A673 (cell line): ENCODE results near the gene ACP2. TPM values are rescaled to one million over a fixed set of nuclear protein-coding genes. Genes with fewer than 3 reads are reported as not detected.
"Not testable (repeated sequence)": the region's sequence is repeated elsewhere in the genome, so short reads cannot be mapped to it uniquely, and the experiment has no call there.

Experiments
- BruUV-seq: library from RNA; stranded (reverse); fragments of 400-500 nt; replicated peaks from 2 replicates; lab custom pipeline; 2021; lab: Mats Ljungman, UMichigan
- CTCF ChIA-PET: fragments of 300-600 bp; sonication (Branson Sonifier 250); formaldehyde crosslinking; loops from one replicate; lab custom pipeline; 2022; ENCODE audit warnings: antibody characterized with exemption; lab: Charles Lee
- POLR2A ChIA-PET: fragments of 300-600 bp; sonication (Branson Sonifier 250); formaldehyde crosslinking; loops from one replicate; lab custom pipeline; 2022; ENCODE audit warnings: antibody characterized with exemption; ENCODE audit not compliant: low non-redundant PET; lab: Charles Lee
- DNase-seq: peaks from one replicate; pipeline ENCODE4 v3.0.0-alpha.2; 2015; ENCODE audit warnings: low spot score
- H3K27ac ChIP-seq: fragments of 200-600 bp; sonication (generic); 2 replicates; pipeline ENCODE4 v1.5.1; 2016; ENCODE audit warnings: mixed run types, low read depth, mild to moderate bottlenecking, mixed read lengths, antibody characterized with exemption, low read length; ENCODE audit not compliant: poor library complexity, severe bottlenecking
- H3K27me3 ChIP-seq: fragments of 200-600 bp; sonication (generic); replicated peaks from 2 replicates; pipeline ENCODE4 v1.6.1; 2017; ENCODE audit warnings: mixed run types, low read depth, mild to moderate bottlenecking, mixed read lengths, antibody characterized with exemption, low read length; ENCODE audit not compliant: insufficient read depth, poor library complexity
- H3K36me3 ChIP-seq: fragments of 200-600 bp; sonication (generic); 2 replicates; pipeline ENCODE4 v1.6.1; 2016; ENCODE audit warnings: mixed run types, mild to moderate bottlenecking, mixed read lengths, antibody characterized with exemption, low read length; ENCODE audit not compliant: insufficient read depth, poor library complexity, severe bottlenecking
- H3K4me1 ChIP-seq: fragments of 200-600 bp; sonication (generic); 2 replicates; pipeline ENCODE4 v1.6.1; 2017; ENCODE audit warnings: mixed run types, mild to moderate bottlenecking, mixed read lengths, antibody characterized with exemption, low read length; ENCODE audit not compliant: insufficient read depth, poor library complexity, severe bottlenecking
- H3K4me3 ChIP-seq: fragments of 200-600 bp; sonication (generic); 2 replicates; pipeline ENCODE4 v1.5.1; 2016; ENCODE audit warnings: low read depth, mixed run types, mild to moderate bottlenecking, mixed read lengths, low read length; ENCODE audit not compliant: poor library complexity, severe bottlenecking
- H3K9me3 ChIP-seq: fragments of 200-600 bp; sonication (generic); 2 replicates; pipeline ENCODE4 v1.6.1; 2016; ENCODE audit warnings: mixed run types, low read depth, mild to moderate bottlenecking, mixed read lengths, antibody characterized with exemption, low read length; ENCODE audit not compliant: poor library complexity, severe bottlenecking
- CTCF ChIP-seq: fragments of 300-800, 200-600 bp; sonication (generic); conservative IDR thresholded peaks from 2 replicates; pipeline ENCODE4 v1.5.1; 2017; ENCODE audit warnings: low read depth, mild to moderate bottlenecking, antibody characterized with exemption, low read length, moderate library complexity, mixed read lengths
- EZH2 ChIP-seq: fragments of 200-600 bp; sonication (generic); IDR thresholded peaks from 2 replicates; pipeline ENCODE4 v1.6.1; 2017; ENCODE audit warnings: borderline replicate concordance, low read depth, mild to moderate bottlenecking, mixed read lengths, antibody characterized with exemption, low read length; ENCODE audit not compliant: poor library complexity, severe bottlenecking
- intact Hi-C: fragments of 100-400 bp; cut with micrococcal nuclease; formaldehyde crosslinking; loops from one replicate; pipeline ENCODE4 v1.10.0; 2022; ENCODE audit not compliant: unreplicated experiment
- total RNA-seq: library from RNA; stranded (reverse); gene quantifications from 2 replicates; pipeline ENCODE4 v1.2.3, GENCODE V29; 2021

The ACP2 gene
- total RNA-seq, 1 experiment from 2014 or later = 63.3 TPM

GRCh38 chr11:47212938-47213337 is 35.7 kb downstream of the ACP2 start:
- ChIA-PET POLR2A (interaction anchor here (0.8 kb wide), 1 partner anchor 806 kb away, joined by 4 read pairs; no protein-coding TSS in a partner anchor), CTCF (no interaction called here)
- TF ChIP-seq CTCF (no peak), EZH2 (no peak)
- intact Hi-C loops = no loop called here
- Histone ChIP-seq H3K27ac (no peak overlapping the region), H3K4me3 (no peak overlapping the region), H3K36me3 (peaks cover 2% of the 10 kb centered on the region), H3K9me3 (peaks cover 3% of the 10 kb centered on the region), H3K27me3 (no peaks in the 10 kb centered on the region), H3K4me1 (peaks cover 16% of the 10 kb centered on the region)
- no peak for DNase-seq
- BruUV-seq = no TSS peak

- H3K9me3 ChIP-seq = peaks cover 3% of the 10 kb centered on the region
- H3K4me3 ChIP-seq = no peak overlapping the region
- peaks cover under 1% of the 10 kb centered on the region for H3K4me1 ChIP-seq
- no peaks in the 10 kb centered on the region for H3K36me3 ChIP-seq
- H3K27me3 ChIP-seq = no peaks in the 10 kb centered on the region
- no peak for TF ChIP-seq CTCF
- no peak for TF ChIP-seq EZH2
- intact Hi-C loops = no loop called here
- H3K27ac ChIP-seq = no peak overlapping the region
- CTCF ChIA-PET = no interaction called here
- POLR2A ChIA-PET = no interaction called here
- BruUV-seq = no TSS peak
- DNase-seq = no peak
Observed at GRCh38 chr11:47208628-47209027, 40.0 kb downstream of the ACP2 start.

- H3K27ac ChIP-seq, H3K36me3 ChIP-seq, H3K27me3 ChIP-seq, H3K4me1 ChIP-seq, H3K4me3 ChIP-seq, BruUV-seq, H3K9me3 ChIP-seq, intact Hi-C loops, POLR2A ChIA-PET, DNase-seq: not testable (repeated sequence)
- CTCF ChIA-PET = interaction anchor here (0.7 kb wide), 1 partner anchor 295 kb away, joined by 3 read pairs; no protein-coding TSS in a partner anchor
Observed at GRCh38 chr11:47208008-47208552, 40.5 kb downstream of the ACP2 start.

- Histone ChIP-seq H3K27me3 (no peaks in the 10 kb centered on the region), H3K36me3 (no peaks in the 10 kb centered on the region), H3K27ac (no peak overlapping the region), H3K4me1 (no peaks in the 10 kb centered on the region), H3K9me3 (peaks cover 3% of the 10 kb centered on the region), H3K4me3 (no peak overlapping the region)
- ChIA-PET CTCF (interaction anchor here (0.7 kb wide), 1 partner anchor 295 kb away, joined by 3 read pairs; no protein-coding TSS in a partner anchor), POLR2A (no interaction called here)
- TF ChIP-seq EZH2 = no peak
- TF ChIP-seq CTCF = no peak
- intact Hi-C loops = no loop called here
- BruUV-seq = no TSS peak
- DNase-seq = no peak
Observed at GRCh38 chr11:47207459-47207858, 41.2 kb downstream of the ACP2 start.

GRCh38 chr11:47206577-47206976 is 42.0 kb downstream of the ACP2 start:
- H3K36me3 ChIP-seq, POLR2A ChIA-PET, H3K4me1 ChIP-seq, intact Hi-C loops, H3K9me3 ChIP-seq, BruUV-seq, H3K27ac ChIP-seq, H3K4me3 ChIP-seq, DNase-seq, H3K27me3 ChIP-seq: not testable (repeated sequence)
- CTCF ChIA-PET = interaction anchor here (1.6 kb wide), 1 partner anchor 8 kb away, joined by 4 read pairs; no protein-coding TSS in a partner anchor
